ENCODE results near the gene SAP30BP.

DNA sequence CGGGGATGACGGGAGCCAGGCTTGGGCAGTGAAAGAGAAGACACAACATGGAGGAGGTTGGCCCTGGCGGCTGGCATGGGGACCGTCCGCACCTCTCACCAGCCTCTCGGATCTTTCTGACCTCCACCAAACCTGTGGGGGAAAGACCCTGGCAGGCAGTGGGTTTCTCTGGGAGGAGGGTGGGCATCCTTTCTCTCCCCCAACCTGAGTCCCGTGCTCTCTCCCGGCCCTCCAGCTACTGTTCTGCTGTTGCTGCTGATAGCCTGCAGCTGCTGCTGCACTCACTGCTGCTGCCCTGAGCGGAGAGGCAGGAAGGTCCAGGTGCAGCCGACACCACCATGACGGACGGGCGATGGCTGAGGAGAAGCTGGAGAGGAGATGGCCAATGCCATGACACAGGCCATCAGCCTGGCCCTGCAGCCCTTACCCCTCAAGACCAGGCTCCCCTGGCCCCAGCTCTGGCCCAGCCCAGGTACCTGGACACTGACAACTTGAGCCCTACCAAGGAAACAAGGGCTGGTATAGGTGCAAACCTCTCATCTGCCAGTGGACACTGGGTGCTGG lies 26.5 kb upstream of the SAP30BP start:
- TF ChIP-seq EZH2 (IDR thresholded peaks at IDR 0.05; ENCODE audit: low read length): no peak
- TF ChIP-seq, protein P1, sequence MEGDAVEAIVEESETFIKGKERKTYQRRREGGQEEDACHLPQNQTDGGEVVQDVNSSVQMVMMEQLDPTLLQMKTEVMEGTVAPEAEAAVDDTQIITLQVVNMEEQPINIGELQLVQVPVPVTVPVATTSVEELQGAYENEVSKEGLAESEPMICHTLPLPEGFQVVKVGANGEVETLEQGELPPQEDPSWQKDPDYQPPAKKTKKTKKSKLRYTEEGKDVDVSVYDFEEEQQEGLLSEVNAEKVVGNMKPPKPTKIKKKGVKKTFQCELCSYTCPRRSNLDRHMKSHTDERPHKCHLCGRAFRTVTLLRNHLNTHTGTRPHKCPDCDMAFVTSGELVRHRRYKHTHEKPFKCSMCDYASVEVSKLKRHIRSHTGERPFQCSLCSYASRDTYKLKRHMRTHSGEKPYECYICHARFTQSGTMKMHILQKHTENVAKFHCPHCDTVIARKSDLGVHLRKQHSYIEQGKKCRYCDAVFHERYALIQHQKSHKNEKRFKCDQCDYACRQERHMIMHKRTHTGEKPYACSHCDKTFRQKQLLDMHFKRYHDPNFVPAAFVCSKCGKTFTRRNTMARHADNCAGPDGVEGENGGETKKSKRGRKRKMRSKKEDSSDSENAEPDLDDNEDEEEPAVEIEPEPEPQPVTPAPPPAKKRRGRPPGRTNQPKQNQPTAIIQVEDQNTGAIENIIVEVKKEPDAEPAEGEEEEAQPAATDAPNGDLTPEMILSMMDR (optimal IDR thresholded peaks at IDR 0.05 in 1 of 3, IDR thresholded peaks at IDR 0.05 in 1 of 3, conservative IDR thresholded peaks at IDR 0.05 in 1 of 3; ENCODE audit: extremely low read depth in 1 of 3, insufficient read depth in 2 of 3, low read length in 3 of 3): no peak

Measured in keratinocyte (primary cell).